ENCODE measurements around the gene RDH5.

GRCh38 chr12:55700255-55701018 lies 19.8 kb upstream of the RDH5 start:
- TF ChIP-seq CTCF (IDR thresholded peaks at IDR 0.05) (no peak), POLR2A (IDR thresholded peaks at IDR 0.05) (no peak), POLR2AphosphoS5 (IDR thresholded peaks at IDR 0.05) (no peak)
